DMS79 (cell line): ENCODE data around the gene LMTK2.

Source experiments
- DNase-seq: peaks from one replicate; lab custom pipeline; 2025; lab: John Stamatoyannopoulos, UW

Gene LMTK2

GRCh38 chr7:98234429-98235147, 127.9 kb downstream of the LMTK2 start:
- DNase-seq: no peak

- DNase-seq: no peak
These were observed 129.2 kb downstream of the LMTK2 start for GRCh38 chr7:98235901-98236300.

DNA sequence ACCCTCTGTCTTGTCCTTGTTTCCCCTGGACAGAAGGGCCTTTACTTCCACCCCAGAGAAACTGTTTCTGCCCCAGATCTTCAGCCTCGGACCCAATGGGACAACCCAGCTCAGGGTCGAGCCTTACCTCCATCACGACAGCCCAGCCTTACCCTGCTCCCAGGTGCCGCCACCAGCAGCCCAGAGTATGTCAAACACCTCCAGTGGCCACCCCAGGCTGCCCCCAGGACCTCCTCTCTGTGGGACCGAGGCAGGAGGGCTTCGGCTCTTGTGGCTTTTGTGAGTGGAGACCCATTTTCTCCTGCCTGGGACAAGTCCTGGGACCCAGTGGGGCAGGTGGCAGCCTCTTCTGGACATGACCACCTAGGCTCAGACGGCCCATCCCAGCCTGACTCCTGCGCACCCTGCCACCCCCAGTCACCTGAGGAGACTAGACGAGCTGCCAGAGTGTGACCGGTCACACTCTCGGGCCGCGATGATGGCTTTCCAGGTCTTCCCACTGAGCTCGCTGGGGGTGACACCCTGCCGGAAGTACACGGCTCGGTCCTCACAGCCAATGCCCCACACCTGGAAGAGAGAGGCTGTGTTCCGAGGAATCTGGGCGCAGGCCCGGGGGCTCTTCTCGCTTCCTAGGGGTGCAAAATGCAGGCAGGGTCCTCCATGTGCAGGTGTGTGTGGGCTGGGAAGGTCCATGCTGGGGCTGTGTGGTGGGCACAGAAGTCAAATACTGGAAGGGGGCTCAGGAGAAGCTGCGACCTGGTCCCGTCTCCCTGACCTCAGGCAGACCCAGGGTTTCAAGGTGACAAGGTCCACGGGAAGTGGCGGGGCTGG, 129.9 kb downstream of the LMTK2 start:
- DNase-seq: no peak

GRCh38 chr7:98238076-98238475, 131.4 kb downstream of the LMTK2 start:
- DNase-seq: no peak

- DNase-seq: no peak
These were observed 132.3 kb downstream of the LMTK2 start for GRCh38 chr7:98238976-98239375.

DNA sequence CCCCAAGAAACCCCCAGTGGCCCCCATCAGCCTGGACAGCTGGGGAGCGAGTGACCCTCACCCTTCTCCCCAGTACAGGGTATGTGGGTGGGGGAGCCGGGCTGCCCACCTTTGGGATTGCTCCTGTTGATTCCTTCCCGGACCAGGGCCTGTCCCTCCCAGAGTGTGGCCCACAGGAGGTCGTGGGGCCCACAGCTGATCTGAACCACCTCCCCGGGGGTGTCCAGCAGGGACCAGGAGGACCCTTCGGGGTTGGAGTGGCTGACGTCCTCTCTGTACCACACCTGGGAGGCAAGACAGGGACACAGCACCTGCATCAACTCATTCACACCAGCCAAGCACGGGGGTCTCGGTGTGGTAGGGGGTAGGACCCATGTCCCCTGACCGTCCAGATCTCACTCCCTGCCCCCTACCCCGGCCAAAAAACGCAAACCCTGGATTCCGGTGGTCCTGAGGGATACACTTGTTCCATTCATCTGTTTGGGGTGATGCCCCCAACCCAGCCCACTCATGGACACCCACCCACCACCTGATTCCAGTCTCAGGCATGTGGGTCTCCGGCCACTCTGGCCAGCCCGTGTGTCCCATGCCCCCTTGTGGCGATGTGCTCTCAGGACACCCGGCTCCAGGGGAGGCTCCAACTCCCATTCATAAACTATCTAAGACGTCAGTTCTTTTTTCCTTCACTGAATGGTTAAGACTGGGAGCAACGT, 134.5 kb downstream of the LMTK2 start:
- no peak for DNase-seq

DNA sequence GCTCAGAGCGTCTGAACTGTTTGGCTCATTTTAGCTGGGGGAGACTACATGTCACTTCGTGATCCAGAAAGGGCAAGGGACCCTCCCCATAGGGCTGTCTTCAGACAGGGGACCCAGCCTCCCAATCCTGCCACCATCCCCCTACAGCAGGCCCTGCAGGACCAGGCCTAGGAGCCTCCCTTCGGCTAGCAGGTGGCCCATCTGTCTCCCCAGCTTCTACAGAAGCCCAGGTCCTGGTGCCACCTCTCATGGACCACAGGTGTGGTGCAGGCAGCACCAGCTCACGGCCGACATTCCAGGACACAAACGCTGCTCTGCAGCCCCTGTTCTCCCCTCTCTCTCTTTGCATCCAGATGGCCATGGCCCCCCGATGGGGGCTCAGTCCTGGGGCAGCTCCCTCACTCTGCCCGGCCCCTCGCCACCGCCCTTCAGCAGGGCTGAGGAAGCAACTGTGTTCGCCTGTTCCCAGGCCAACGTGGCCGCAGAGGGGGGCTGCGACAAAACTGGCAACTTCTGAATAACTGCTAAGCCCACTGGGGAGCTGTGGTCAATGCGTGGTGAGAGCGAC, 135.1 kb downstream of the LMTK2 start:
- no peak for DNase-seq

DNA sequence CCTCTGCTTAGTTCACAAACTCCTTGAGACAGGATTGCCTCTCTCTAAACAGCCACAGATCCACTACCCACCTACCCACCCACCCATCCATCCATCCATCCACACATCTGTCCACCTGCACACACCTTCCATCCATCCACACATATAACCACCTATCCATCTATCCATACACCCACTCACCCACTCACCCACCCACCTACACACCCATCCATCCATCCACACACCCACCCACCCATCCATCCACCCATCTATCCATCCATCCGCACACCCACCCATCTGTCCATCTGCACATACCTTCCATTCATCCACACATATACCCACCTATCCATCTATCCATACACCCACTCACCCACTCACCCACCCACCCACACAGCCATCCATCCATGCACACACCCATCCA, 135.7 kb downstream of the LMTK2 start:
- no peak for DNase-seq

DNA sequence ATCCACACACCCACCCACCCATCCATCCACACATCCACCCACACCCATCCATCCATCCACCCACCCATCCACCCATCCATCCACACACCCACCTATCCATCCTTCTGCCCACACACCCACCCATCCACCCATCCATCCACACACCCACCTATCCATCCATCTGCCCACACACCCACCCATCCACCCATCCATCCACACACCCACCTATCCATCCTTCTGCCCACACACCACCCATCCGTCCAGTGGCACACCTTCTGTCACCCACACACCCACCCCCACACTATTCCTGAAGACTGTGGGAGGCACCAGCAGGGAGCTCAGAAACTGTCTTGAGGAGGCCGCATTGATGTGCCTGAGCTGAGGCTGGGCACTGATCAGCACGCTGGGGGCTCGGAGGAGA, 136.3 kb downstream of the LMTK2 start:
- DNase-seq: no peak

DNA sequence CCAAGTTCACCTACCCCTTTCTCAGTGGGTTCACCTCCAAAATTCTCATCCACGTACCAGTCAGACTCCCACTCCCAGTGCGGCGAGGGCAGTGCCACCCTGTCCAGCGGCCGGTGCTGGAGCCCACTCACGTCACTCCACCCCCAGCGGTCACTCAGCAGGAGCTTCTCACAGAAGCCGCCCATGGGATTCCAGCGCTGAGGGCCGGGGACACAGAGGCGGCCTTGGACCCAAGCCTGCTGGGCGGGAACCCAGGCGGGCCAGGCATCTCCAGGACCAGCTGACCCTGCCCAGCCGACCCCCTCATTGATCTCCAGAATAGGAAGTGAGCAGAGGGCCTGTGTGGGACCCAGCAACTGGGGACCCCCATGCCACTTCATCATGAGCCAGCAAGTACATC, 138.2 kb downstream of the LMTK2 start:
- DNase-seq: no peak

DNA sequence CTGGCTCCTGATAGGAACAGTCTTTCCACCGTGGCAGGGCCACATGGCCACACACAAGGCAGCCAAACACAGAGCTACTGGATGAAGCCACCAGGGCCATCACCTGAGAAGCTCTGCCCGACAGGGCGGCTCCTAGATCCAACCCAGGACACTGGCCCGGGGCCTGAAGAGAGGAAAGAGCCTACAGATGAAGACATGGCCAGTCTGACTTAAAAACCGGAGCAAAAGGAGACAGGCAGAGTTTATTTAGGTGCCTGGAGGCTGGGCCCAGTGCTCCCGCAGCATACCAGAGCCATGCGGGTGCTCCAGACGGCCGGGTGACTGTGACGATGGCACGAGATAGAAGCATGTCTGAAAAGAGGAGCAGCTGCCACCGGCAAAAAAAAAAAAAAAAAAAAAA, 141.5 kb downstream of the LMTK2 start:
- DNase-seq: no peak

DNA sequence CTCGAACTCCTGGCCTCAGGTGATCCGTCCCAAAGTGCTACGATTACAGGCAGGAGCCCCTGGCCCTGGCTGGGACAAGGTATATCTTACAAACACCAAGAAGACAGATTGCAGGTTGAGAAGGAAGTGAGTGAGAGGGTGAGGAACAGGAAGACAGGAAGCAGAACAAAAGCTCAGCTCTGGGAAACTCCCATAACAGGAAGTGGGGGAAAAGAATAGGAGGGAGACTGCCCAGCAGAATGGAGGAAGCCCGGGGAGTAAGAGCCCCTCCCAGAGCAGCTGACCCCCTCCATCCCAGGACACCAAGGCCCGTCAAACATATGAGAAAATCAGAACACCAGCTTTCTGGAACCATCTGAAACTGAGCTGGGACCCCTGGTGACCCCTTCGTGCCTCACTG, 142.4 kb downstream of the LMTK2 start:
- DNase-seq: no peak

GRCh38 chr7:98250789-98251188, 144.1 kb downstream of the LMTK2 start:
- peak; percentile 15 for DNase-seq

GRCh38 chr7:98251231-98251600, 144.6 kb downstream of the LMTK2 start:
- no peak for DNase-seq

- peak; percentile 79 for DNase-seq
These were observed 145.2 kb downstream of the LMTK2 start, which contains the start of gene TECPR1 for GRCh38 chr7:98251601-98252424. Gene TECPR1 (minus strand): TSS chr7:98252232. CDS start chr7:98246146, 6,086 bp downstream.

DNA sequence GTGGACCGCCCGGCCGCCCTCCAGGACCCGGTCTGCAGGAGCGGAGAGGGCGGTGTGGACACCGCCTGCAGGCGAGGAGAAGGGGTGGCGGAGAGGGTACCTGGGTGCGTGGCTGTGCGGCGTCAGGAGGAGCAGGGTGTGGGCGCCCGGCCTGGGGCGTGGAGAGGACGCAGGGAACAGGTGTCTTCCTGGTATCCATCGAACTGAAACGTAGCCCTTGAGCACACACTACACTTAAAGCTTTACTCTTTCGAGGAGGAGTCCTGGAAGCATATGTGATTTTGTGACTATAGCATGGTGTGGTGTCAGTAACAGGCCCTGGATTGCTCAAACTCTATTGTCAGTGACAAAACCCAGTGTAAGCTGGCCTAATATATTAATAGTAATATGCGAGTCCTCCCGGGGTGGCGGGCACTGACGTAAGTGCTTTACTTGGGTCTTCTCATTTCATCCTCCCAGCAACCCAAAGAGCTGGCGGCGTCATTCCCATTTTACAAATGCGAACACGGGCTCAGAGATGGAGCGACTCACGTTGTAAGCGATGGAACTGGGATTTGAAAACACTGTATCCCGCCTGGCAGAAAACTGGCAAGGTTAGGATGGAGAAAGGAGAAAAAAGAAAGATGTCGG, 145.9 kb downstream of the LMTK2 start:
- no peak for DNase-seq

DNA sequence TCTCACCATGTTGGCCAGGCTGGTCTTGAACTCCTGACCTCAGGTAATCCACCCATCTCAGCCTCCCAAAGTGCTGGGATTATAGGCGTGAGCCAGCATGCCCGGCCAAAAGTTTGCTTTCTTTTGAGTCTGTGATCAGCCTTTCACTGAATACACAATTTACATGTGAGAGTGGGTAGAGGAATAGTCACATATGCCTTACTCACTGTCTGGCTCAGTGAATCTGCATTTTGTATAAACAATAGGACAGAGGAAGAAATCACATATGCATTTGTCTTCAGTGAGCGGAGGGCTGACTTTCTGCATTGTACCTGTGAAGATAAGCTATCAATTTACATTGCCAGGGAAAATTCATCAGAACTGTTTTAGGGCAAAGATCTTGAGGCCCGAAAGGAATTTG, 147.9 kb downstream of the LMTK2 start:
- DNase-seq: no peak

DNA sequence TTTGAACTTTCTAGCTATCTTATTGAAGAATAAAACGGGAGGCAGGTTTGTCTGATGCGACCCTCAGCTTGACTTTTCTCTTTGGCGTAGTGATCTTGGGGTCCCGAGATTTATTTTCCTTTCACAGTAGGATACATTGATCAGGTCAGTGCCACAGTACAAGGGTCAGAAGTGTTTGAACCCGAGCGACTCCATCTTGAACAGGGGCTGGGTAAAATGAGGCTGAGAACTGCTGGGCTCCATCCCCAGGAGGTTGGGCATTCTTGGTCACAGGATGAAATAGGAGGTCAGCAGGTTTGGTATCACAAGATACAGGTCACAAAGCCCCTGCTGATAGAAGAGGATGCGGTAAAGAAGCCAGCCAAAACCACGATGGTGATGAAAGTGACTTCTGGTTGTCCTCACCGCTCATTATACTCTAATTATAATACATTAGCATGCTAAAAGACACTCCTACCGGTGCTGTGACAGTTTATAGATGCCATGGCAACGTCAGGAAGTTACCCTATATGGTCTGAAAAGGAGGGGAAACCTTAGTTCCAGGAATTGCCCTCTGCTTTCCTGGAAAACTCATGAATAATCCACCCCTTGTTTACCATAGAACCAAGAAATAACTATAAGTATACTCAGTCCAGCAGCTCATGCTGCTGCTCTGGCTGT, 148.4 kb downstream of the LMTK2 start:
- DNase-seq: no peak

DNA sequence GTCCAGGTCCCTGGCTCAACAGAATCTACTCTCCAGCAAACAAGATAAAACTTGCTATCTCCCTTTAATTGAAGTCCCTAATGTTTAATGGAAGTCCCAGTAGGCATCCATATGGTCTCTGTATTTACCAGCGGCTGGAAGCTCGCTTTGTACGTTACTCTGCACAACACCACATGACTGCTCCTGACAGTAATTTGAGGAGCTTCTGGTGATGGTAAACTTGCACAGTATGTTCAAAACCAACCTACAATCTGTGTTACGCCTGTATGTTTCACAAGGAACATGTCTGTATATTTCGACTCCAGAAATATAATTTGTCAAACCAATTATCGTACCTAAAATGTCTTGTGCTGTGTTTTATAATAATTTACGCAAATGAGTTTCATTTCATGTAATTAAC, 149.8 kb downstream of the LMTK2 start:
- no peak for DNase-seq

DNA sequence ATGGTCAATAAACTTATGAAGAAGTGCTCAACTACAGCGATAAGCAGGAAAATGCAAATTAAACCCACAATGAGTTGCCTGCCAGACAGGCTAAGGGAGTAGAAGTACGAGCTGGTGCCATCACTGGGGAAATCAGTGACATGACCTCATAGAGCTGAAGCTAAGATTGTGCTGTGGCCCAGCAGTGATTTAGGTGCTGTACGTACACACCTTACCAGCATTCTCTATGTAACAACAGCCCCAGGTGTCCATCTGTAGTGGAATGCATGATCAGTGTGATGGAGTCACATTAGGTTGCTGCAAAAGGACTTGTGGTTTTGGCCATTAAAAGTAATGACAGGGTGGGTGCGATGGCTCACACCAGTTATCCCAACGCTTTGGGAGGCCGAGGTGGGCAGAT, 151.0 kb downstream of the LMTK2 start:
- no peak for DNase-seq
